Kidney tubule cell (primary cell): ENCODE measurements around the gene ZIC2.

Experiments
- DNase-seq: peaks from one replicate; pipeline ENCODE4 v3.0.0-alpha.2; 2018; ENCODE audit warnings: low spot score

Gene ZIC2

DNA sequence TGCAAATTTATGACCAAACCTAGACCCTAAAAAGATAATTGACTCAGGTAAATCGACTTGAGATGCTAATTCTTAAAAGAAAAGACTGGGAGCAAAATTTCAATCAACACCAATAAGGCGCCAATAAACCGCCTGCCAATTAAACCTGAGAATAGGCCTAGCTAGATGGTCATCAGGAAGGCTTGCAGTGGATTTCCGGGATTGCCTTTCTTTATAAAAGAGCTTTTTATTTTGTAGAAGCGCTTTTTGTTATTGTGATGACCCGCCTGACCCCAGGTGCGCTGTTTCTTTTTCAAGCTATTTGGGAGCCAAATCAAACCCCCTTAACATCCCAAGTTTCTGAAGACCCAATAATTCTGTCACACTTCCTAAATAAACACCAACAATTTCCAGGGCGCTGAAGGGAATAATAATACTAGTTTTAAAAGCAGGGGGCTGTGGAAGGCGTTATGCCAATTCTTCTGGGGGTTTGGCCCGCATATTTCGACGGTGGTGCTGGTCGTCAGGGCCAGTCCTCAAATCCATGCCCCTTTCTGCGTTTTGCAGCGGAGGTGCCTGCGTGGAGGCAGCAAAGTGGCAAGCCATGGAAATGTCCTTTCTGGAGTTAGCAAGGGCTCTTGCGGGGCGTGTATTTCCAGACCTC is 7.2 kb upstream of the ZIC2 start:
- DNase-seq = no peak

GRCh38 chr13:99974939-99975561 is 6.5 kb upstream of the ZIC2 start:
- DNase-seq = no peak

- no peak for DNase-seq
Observed at GRCh38 chr13:99975626-99976025, 6.0 kb upstream of the ZIC2 start.

- DNase-seq = no peak
Observed at GRCh38 chr13:99976575-99976974, 5.0 kb upstream of the ZIC2 start.

DNA sequence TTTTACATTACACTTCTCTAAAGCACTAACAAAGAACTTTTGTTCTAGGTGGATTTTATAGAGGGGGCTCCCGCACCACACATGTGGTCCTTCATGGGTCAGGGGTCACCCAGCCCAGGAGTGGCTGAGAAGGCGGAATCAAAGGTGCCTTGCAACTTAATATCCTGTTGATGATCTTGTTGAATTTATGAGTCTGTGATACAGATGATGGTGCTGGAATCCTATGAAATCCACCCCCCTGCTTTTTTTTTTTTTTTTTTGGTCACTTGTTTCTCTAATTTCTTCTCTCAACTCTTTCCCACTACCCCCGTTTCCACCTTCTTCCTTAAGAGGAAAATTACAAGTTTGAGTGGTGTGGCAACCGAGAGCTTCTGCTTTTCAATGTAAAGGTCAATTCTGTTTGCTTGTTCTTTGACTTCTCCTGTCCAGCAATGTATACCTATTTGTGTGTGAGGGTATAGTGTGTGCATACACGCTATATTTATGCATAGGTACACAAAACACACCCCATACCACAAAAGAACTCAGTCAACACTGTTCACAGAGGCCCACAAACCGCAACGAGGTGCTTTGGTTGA is 4.2 kb upstream of the ZIC2 start:
- no peak for DNase-seq

GRCh38 chr13:99977912-99978798 is 3.4 kb upstream of the ZIC2 start:
- DNase-seq = no peak

GRCh38 chr13:99978799-99979452 is 2.7 kb upstream of the ZIC2 start:
- no peak for DNase-seq

- DNase-seq = peak; percentile 17
Observed at GRCh38 chr13:99979453-99980200, 2.0 kb upstream of the ZIC2 start.

GRCh38 chr13:99980201-99980823 is 1.3 kb upstream of the ZIC2 start:
- DNase-seq = peak; percentile 65

GRCh38 chr13:99980824-99981734 is 505 bp upstream of the ZIC2 start:
- peak; percentile 37 for DNase-seq

- DNase-seq = peak; percentile 41
Observed at GRCh38 chr13:99982036-99982730, 599 bp downstream of the ZIC2 start.

DNA sequence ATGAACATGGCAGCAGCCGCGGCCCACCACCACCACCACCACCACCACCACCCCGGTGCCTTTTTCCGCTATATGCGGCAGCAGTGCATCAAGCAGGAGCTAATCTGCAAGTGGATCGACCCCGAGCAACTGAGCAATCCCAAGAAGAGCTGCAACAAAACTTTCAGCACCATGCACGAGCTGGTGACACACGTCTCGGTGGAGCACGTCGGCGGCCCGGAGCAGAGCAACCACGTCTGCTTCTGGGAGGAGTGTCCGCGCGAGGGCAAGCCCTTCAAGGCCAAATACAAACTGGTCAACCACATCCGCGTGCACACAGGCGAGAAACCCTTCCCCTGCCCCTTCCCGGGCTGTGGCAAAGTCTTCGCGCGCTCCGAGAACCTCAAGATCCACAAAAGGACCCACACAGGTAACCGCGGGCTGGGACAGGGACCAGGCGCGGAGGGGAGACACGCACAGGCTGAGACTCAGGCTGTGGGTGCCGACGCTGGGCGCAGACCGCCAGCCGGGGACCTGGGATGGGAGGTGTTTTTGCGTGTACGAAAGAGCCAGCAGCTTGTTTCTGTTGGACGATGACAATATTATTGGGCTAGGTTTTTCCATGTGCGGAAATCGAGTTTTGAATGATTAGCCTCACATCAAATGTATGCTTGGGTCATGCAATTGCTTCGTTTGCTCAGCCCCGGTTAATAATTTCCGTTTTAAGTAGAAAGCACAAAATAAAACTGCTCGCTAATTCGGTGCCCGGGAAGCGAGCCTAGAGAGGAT is 1.3 kb downstream of the ZIC2 start:
- no peak for DNase-seq

GRCh38 chr13:99983499-99984401 is 2.2 kb downstream of the ZIC2 start:
- DNase-seq = no peak

GRCh38 chr13:99984461-99985240 is 3.1 kb downstream of the ZIC2 start:
- no peak for DNase-seq

- DNase-seq = no peak
Observed at GRCh38 chr13:99985241-99985874, 3.8 kb downstream of the ZIC2 start.

DNA sequence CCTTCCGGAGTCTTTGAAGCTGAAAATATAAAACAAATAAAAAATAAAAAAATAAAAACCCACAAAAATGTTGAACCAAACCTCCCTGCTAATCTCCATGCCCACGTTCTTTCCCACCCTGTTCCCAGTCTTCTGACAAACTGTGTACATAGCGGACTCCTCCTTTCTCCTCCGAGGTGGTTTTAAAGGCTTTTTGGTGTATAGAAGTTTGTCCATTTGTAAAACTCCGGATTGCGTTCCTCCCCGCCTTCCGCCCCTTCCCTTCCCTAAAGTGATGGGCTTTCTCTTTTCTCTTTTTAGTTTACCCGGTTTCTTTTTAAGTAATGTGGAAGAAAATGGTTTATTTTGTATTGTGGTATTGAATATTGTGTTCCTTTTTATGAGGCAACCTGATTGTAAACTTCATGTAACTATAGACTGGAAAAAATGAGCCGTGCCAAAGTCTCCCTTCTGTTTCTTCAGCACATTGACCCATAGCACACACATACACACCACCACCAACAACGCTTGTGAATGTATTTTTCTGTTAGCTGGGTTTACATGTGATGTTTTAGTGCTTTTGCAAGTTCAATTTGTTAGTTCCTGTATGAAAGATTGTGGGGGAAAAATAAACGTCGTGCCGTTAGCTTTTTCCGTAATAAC is 4.4 kb downstream of the ZIC2 start:
- no peak for DNase-seq
